H1 (cell line): Measurements from ENCODE around the gene UMAD1. TPM values are rescaled to one million over a fixed set of nuclear protein-coding genes. Genes with fewer than 3 reads are reported as not detected.

ENCODE experiments used
- CTCF ChIA-PET: fragments of 300-600 bp; sonication (Branson Sonifier 250); formaldehyde crosslinking; loops from one replicate; lab custom pipeline; 2021; ENCODE audit not compliant: partially characterized antibody; lab: Charles Lee
- POLR2A ChIA-PET: fragments of 300-600 bp; sonication (Branson Sonifier 250); formaldehyde crosslinking; loops from one replicate; lab custom pipeline; 2021; ENCODE audit warnings: inconsistent platforms; ENCODE audit not compliant: partially characterized antibody; lab: Charles Lee
- DNase-seq, 2 experiments: peaks; one replicate each; pipeline versions ENCODE4 v3.0.0 to v3.0.0-alpha.2; 2010 to 2022; ENCODE audit warnings: low spot score in 2 of 2, low read depth in 1 of 2, mixed read lengths in 1 of 2
- FAIRE-seq: peaks from 2 replicates; lab custom pipeline; 2011; peaks lifted over from hg19 to GRCh38; lab: Jason Lieb, UNC
- H2AFZ ChIP-seq: 2 replicates; pipeline ENCODE4 v1.8.1; 2012; ENCODE audit warnings: low read length, inconsistent platforms
- H2AK5ac ChIP-seq: 2 replicates; pipeline ENCODE4 v1.6.1; 2013; ENCODE audit warnings: low read depth, low read length
- H2BK120ac ChIP-seq: replicated peaks from 2 replicates; pipeline ENCODE3; 2013; ENCODE audit warnings: low read depth, low read length, inconsistent platforms
- H2BK12ac ChIP-seq: 2 replicates; pipeline ENCODE4 v1.6.1; 2013; ENCODE audit warnings: low read depth, low read length
- H2BK15ac ChIP-seq: 2 replicates; pipeline ENCODE4 v1.6.1; 2013; ENCODE audit warnings: low read length
- H2BK20ac ChIP-seq: 2 replicates; pipeline ENCODE4 v1.6.1; 2013; ENCODE audit warnings: low read length
- H2BK5ac ChIP-seq: 2 replicates; pipeline ENCODE4 v1.6.1; 2013; ENCODE audit warnings: low read depth, low read length
- H3K14ac ChIP-seq: 2 replicates; pipeline ENCODE4 v1.6.1; 2013; ENCODE audit warnings: inconsistent platforms; ENCODE audit not compliant: insufficient read length
- H3K18ac ChIP-seq: 2 replicates; pipeline ENCODE4 v1.6.1; 2013; ENCODE audit warnings: low read length; ENCODE audit errors: extremely low read depth
- H3K23ac ChIP-seq: 2 replicates; pipeline ENCODE4 v1.6.1; 2013; ENCODE audit warnings: inconsistent platforms; ENCODE audit not compliant: insufficient read length
- H3K23me2 ChIP-seq: 2 replicates; pipeline ENCODE4 v1.6.1; 2013; ENCODE audit warnings: low read depth, low read length
- H3K27ac ChIP-seq: 2 replicates; pipeline ENCODE4 v1.6.1; 2011; ENCODE audit warnings: low read depth, low read length, inconsistent platforms
- H3K27me3 ChIP-seq, 4 experiments: replicated peaks in 1 of 4; 1 replicate in 1 of 4; 2 replicates in 3 of 4; pipeline versions ENCODE4 v1.6.1 to v1.8.1; 2011 to 2013; ENCODE audit warnings: low read length in 3 of 4, mild to moderate bottlenecking in 3 of 4, inconsistent platforms in 2 of 4, mixed read lengths in 2 of 4, moderate library complexity in 1 of 4; ENCODE audit not compliant: control insufficient read depth in 3 of 4, insufficient read depth in 3 of 4; ENCODE audit errors: extremely low read depth in 1 of 4
- H3K36me3 ChIP-seq, 4 experiments: 2 replicates each; pipeline versions ENCODE4 v1.6.1 to v1.8.1; 2011 to 2013; ENCODE audit warnings: mild to moderate bottlenecking in 4 of 4, low read length in 3 of 4, moderate library complexity in 2 of 4, control low read depth in 1 of 4, inconsistent platforms in 1 of 4; ENCODE audit not compliant: insufficient read depth in 4 of 4, control insufficient read depth in 2 of 4
- H3K4ac ChIP-seq: replicated peaks from 2 replicates; pipeline ENCODE3; 2013; ENCODE audit warnings: low read length, low read depth, mixed read lengths, inconsistent platforms; ENCODE audit not compliant: insufficient read length
- H3K4me1 ChIP-seq, 4 experiments: replicated peaks in 1 of 4; 1 replicate in 1 of 4; 2 replicates in 3 of 4; pipeline versions ENCODE4 v1.6.1 to v1.8.1; 2011 to 2013; ENCODE audit warnings: low read length in 3 of 4, inconsistent platforms in 2 of 4, mixed read lengths in 1 of 4; ENCODE audit not compliant: insufficient read depth in 4 of 4, control insufficient read depth in 3 of 4
- H3K4me2 ChIP-seq, 2 experiments: 2 replicates each; pipeline versions ENCODE4 v1.6.1 to v1.8.1; 2011 to 2013; ENCODE audit warnings: low read depth in 2 of 2, low read length in 2 of 2, control low read depth in 1 of 2, inconsistent platforms in 1 of 2, mild to moderate bottlenecking in 1 of 2; ENCODE audit not compliant: insufficient read depth in 1 of 2
- H3K4me3 ChIP-seq, 4 experiments: fragments of 200-600, 300-600 bp in 1 of 4; sonication (generic), shearing (Covaris generic), sonication (Bioruptor Twin) in 1 of 4; 2 replicates each; pipeline versions ENCODE4 v1.5.1 to v1.8.1; 2011 to 2016; ENCODE audit warnings: low read length in 4 of 4, low read depth in 3 of 4, control low read depth in 2 of 4, inconsistent platforms in 2 of 4, mild to moderate bottlenecking in 2 of 4, mixed read lengths in 1 of 4, moderate library complexity in 1 of 4; ENCODE audit not compliant: insufficient read depth in 2 of 4; ENCODE audit errors: extremely low read depth in 1 of 4
- H3K56ac ChIP-seq: replicated peaks from 2 replicates; pipeline ENCODE3; 2013; ENCODE audit warnings: low read depth, mild to moderate bottlenecking, mixed read lengths, low read length, inconsistent platforms; ENCODE audit not compliant: insufficient read length
- H3K79me1 ChIP-seq: 2 replicates; pipeline ENCODE4 v1.6.1; 2013; ENCODE audit warnings: low read depth, low read length, control low read depth
- H3K79me2 ChIP-seq, 2 experiments: 2 replicates each; pipeline versions ENCODE4 v1.6.1 to v1.8.1; 2012 to 2013; ENCODE audit warnings: low read length in 2 of 2, mild to moderate bottlenecking in 2 of 2, inconsistent platforms in 1 of 2; ENCODE audit not compliant: insufficient read depth in 2 of 2, control insufficient read depth in 1 of 2
- H3K9ac ChIP-seq, 4 experiments: replicated peaks in 1 of 4; 1 replicate in 1 of 4; 2 replicates in 3 of 4; pipeline versions ENCODE4 v1.6.1 to v1.8.1; 2011 to 2013; ENCODE audit warnings: low read depth in 3 of 4, low read length in 3 of 4, control low read depth in 2 of 4, mild to moderate bottlenecking in 2 of 4, moderate library complexity in 2 of 4, inconsistent platforms in 1 of 4; ENCODE audit errors: extremely low read depth in 1 of 4
- H3K9me3 ChIP-seq, 2 experiments: 2 replicates each; pipeline versions ENCODE4 v1.6.1 to v1.8.1; 2012 to 2013; ENCODE audit warnings: mild to moderate bottlenecking in 2 of 2, moderate library complexity in 2 of 2, control low read depth in 1 of 2, inconsistent platforms in 1 of 2, low read depth in 1 of 2, low read length in 1 of 2, mixed read lengths in 1 of 2; ENCODE audit not compliant: insufficient read depth in 2 of 2
- H4K20me1 ChIP-seq, 2 experiments: replicated peaks in 1 of 2; 2 replicates each; pipeline versions ENCODE3 to v1.8.1; 2011 to 2013; ENCODE audit warnings: inconsistent platforms in 2 of 2, low read length in 2 of 2, mild to moderate bottlenecking in 1 of 2; ENCODE audit not compliant: insufficient read depth in 2 of 2, control insufficient read depth in 1 of 2
- H4K5ac ChIP-seq: 2 replicates; pipeline ENCODE4 v1.6.1; 2013; ENCODE audit warnings: low read length, low read depth, mixed read lengths, inconsistent platforms; ENCODE audit not compliant: insufficient read length
- H4K8ac ChIP-seq: 2 replicates; pipeline ENCODE4 v1.8.0; 2013; ENCODE audit warnings: mild to moderate bottlenecking, moderate library complexity, low read length, inconsistent platforms; ENCODE audit not compliant: insufficient read depth; ENCODE audit errors: extremely low read depth
- H4K91ac ChIP-seq: replicated peaks from 2 replicates; pipeline ENCODE3; 2013; ENCODE audit warnings: low read length, mixed read lengths, inconsistent platforms; ENCODE audit not compliant: insufficient read length
- BACH1 ChIP-seq: IDR thresholded peaks from 2 replicates; pipeline ENCODE4 v1.6.1; 2012; ENCODE audit warnings: low read length, improper control_type of control experiment
- CREB1 ChIP-seq: IDR thresholded peaks from 2 replicates; pipeline ENCODE4 v1.6.1; 2012; ENCODE audit warnings: inconsistent platforms
- NANOG ChIP-seq: IDR thresholded peaks from 2 replicates; pipeline ENCODE4 v1.6.1; 2011; ENCODE audit warnings: low read length, low read depth, mild to moderate bottlenecking, inconsistent platforms; ENCODE audit not compliant: insufficient read depth, poor library complexity, severe bottlenecking
- POLR2AphosphoS5 ChIP-seq: IDR thresholded peaks from 2 replicates; pipeline ENCODE4 v1.6.1; 2011; ENCODE audit warnings: low read depth, low read length
- RXRA ChIP-seq: IDR thresholded peaks from 2 replicates; pipeline ENCODE4 v1.6.1; 2011; ENCODE audit warnings: low read depth, mild to moderate bottlenecking, low read length, moderate library complexity; ENCODE audit not compliant: insufficient read depth
- TEAD4 ChIP-seq: IDR thresholded peaks from 2 replicates; pipeline ENCODE4 v1.6.1; 2012; ENCODE audit warnings: low read depth, low read length, inconsistent platforms, mixed read lengths
- WGBS, 2 experiments: shearing (Covaris generic) in 1 of 2; methylation state at CpG; one replicate each; pipeline versions ENCODE4 v1.1.6 to v1.1.7; 2013 to 2015; ENCODE audit warnings: low lambda C conversion rate in 2 of 2, mixed read lengths in 2 of 2, inconsistent platforms in 1 of 2, low coverage in 1 of 2, missing lambda C conversion rate in 1 of 2; ENCODE audit not compliant: insufficient replicate concordance in 2 of 2, insufficient coverage in 1 of 2, insufficient read length in 1 of 2; ENCODE audit errors: extremely low coverage in 1 of 2, missing lambda C conversion rate in 1 of 2; 5-methylcytosine and 5-hydroxymethylcytosine counted together
- polyA plus RNA-seq, 7 experiments: library from polyadenylated mRNA; depleted of rRNA in 3 of 7; stranded (reverse) in 5 of 7; unstranded in 2 of 7; fragments of >200 nt in 5 of 7; fragments of 200-250 nt in 2 of 7; gene quantifications; 1 replicate in 5 of 7; 2 replicates in 1 of 7; 4 replicates in 1 of 7; pipeline versions ENCODE4 v1.2.1 to v1.2.3, GENCODE V29; 2011 to 2013; ENCODE audit warnings: missing spikeins in 2 of 7, mixed read lengths in 2 of 7
- total RNA-seq: library from RNA; stranded (reverse); fragmentation: NEBNext Ultra II Directional; extraction: Animal tissue kit (Norgen Biotek cat#: 25700); gene quantifications from 2 replicates; pipeline ENCODE4 v1.2.1, GENCODE V29; 2021

UMAD1 gene
- total and polyA plus RNA-seq, 2 of the 8 experiments (the other 6 are each of a cell fraction or from before 2014, with no cell fraction given), result 10.4 to 12.3 TPM

GRCh38 chr7:7751243-7752092 is 110.9 kb downstream of the UMAD1 start:
- Histone ChIP-seq H2BK20ac (no peak overlapping the region), H2BK12ac (no peak overlapping the region), H3K9me3 (no peaks in the 10 kb centered on the region), H3K23me2 (no peaks in the 10 kb centered on the region), H4K8ac (no peak overlapping the region), H2BK120ac (no peak overlapping the region), H2BK15ac (no peak overlapping the region), H3K9ac (no peak overlapping the region; a peak in 1 of 7 replicates), H4K91ac (no peak overlapping the region), H3K18ac (no peak overlapping the region), H2AFZ (no peak overlapping the region), H4K5ac (no peak overlapping the region), H3K79me1 (no peaks in the 10 kb centered on the region), H3K27ac (no peak overlapping the region), H3K56ac (no peak overlapping the region), H3K23ac (no peak overlapping the region), H3K14ac (no peak overlapping the region)
- POLR2A ChIA-PET, result interaction anchor here (1.1 kb wide), 1 partner anchor 12 kb away, joined by 3 read pairs; no protein-coding TSS in a partner anchor
- peak; percentile 19 for FAIRE-seq
- 78% methylated on average over 3 of the region's 3 CpGs; no CpG with 5 or more reads in 1 of the 2 experiments for WGBS, 2 experiments
- TF ChIP-seq POLR2AphosphoS5 (no peak), NANOG (no peak), RXRA (no peak), TEAD4 (no peak), CREB1 (no peak), BACH1 (no peak)
- TF ChIP-seq, all 59 proteins: peak for 0
- DNase-seq, result no peak
- Histone ChIP-seq H3K27me3 (no peaks in the 10 kb centered on the region), H4K20me1 (no peaks in the 10 kb centered on the region), H2BK5ac (no peak overlapping the region), H3K4me2 (no peak overlapping the region), H3K4ac (no peak overlapping the region), H2AK5ac (no peak overlapping the region), H3K36me3 (no peaks in the 10 kb centered on the region), H3K79me2 (no peaks in the 10 kb centered on the region), H3K4me3 (no peak overlapping the region), H3K4me1 (no peaks in the 10 kb centered on the region)
- CTCF ChIA-PET, result interaction anchor here (0.8 to 1.4 kb wide), 3 partner anchors 70 to 627 kb away, joined by 3 read pairs; no protein-coding TSS in a partner anchor
